ENCODE data around the gene WDFY4.

- no peak for TF ChIP-seq EZH2phosphoT487 (IDR thresholded peaks at IDR 0.05; ENCODE audit: insufficient read depth, low read depth)
- no peak for TF ChIP-seq EZH2 (IDR thresholded peaks at IDR 0.05; ENCODE audit: insufficient read depth, poor library complexity, severe bottlenecking)
Measured at GRCh38 chr10:48751730-48752129, 67.1 kb downstream of the WDFY4 start.
